ENCODE measurements around the gene GOLIM4. TPM values are rescaled to one million over a fixed set of nuclear protein-coding genes. Genes with fewer than 3 reads are reported as not detected.

Gene GOLIM4
- polyA plus RNA-seq, 3 donors, result 90.2 to 112 (median 104) TPM

DNA sequence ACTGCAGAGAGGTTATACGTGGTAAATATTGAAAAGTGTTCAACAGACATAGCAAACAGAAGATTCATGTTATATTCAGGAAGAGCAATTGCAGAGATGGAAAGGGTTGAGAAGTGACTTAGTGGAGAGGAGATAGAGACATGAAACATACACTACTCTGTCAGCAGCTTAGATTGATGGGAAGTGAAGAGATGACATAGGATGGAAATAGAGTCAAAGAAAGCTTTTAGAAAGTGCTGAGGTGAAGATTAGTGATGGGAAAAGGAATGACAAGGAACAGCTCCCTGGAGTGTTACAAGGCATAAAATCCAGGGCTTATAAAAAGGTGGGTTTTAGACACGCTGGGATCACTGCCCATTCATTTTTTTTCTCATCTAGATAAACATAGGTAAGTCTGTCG, 17.2 kb upstream of the GOLIM4 start:
- DNase-seq, result no peak

DNA sequence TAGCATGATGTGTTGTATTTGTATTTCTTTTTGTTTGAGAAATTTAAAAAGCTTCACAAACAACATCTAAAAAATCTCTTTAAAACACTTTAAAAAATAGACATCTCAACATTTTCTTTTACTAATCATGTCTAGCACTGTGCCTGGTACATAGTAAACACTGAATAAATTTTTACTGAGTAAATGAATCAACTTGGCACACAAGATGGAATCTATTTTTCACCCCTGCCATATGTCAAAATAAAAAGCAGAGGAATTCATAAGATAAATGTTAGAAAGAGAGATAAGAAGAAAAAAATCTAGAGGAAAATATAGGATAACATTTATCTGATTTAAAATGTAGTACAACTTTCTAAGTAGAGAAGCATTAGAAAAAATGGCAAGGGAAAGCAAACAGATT, 8.6 kb upstream of the GOLIM4 start:
- DNase-seq, result no peak

DNA sequence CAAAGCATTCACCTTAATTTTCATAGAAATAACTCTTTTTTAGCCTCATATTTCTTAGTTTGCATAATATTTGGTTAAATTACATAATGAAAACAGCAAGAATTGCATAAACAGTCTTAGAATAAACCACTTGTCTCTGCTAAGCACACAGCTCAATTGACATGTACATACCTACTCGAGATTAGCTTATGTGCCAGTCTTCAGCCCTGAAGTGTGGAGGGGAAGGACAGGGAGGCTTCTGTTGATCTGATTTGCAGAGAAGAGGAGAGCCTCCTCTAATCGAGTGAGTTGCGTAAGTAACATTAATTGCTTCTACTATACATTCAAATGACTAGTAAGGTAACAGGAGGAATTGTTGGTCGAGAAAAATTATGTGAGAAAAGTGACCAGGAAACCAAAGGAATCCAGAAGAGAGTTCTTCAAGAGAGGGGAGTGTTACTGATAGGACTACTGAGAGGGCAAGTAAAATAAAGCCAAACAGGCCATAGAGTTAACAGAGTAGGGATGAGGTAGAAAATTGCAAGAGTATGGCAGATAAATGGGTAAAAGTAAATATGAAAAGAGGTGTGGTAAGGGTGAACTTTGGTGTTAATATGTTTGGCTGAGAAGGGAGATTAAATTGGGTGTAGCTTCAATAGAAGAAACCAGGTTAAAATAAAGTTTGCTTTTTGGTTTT, 7.1 kb upstream of the GOLIM4 start:
- no peak for DNase-seq

DNA sequence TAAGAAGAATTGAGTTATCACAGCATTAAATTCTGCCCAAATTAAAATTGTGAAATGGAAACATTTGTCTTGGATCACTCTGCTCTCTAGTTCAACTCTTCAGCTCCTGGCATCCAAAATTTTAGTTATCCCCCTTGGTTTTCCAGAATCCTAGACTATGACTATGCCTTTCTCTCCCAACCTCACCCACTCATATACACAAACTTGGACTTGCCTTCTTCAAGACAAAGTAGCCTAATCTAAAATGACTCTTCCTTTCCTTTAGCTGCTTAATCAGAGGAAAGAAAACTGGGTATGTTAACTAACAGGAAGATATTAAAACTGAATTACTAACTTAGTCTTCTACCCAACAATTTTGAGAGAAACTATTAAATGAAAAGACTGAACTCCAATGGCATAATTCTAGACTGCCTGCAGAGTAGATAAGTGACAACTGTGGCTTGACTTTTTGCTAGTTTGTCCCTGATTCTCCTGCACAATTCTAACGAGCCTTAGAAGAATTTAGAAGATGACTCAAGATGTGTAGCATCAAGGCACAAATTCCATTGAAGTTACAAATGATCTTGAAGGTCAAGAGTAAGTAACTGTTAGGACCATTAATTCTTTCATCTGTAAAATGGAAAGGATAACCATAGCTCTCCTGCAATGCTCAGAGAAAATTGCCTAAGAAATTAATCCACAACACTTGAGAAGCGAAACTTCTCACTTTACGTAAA, 5.2 kb upstream of the GOLIM4 start:
- DNase-seq, result no peak

DNA sequence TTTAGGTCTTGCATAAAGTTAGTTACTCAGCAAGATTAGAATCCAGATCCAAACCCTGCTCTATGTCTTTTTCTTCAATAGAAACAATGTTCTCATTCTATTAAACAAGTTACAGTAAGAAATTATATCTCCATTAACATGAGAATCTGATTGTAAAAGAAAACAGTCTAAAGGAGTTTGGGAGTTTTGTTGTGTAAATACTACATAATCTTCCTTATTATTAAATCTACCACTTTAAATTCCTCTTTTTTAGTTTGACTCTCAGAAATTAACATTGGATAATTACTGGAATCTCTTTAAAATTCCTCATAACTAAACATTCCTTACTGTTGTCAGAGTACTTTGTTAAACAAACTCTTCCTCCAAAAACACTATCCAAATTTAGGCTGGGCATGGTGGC, 1.7 kb upstream of the GOLIM4 start:
- no peak for DNase-seq

DNA sequence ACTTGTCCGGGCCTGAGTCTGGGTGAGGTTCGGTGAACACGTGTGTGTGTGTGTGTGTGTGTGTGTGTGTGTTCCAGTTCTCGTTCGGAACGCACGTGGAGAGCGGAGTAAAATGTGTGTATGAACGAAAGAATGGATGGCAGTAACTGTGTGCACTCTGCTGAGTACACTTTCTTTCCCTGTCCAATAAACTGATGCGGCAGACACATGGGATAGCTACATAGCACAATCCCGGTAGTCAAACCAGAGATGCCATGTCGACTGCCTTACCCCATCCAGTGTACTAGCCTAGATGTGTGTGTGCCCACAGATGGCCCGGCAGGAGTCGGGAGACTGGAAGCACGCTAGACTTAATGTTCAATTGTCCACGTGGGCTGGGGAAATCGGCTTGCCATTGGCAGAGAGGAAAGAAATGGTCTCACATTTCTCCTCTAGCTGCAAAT, 507 bp upstream of the GOLIM4 start:
- peak; percentile 84 for DNase-seq

DNA sequence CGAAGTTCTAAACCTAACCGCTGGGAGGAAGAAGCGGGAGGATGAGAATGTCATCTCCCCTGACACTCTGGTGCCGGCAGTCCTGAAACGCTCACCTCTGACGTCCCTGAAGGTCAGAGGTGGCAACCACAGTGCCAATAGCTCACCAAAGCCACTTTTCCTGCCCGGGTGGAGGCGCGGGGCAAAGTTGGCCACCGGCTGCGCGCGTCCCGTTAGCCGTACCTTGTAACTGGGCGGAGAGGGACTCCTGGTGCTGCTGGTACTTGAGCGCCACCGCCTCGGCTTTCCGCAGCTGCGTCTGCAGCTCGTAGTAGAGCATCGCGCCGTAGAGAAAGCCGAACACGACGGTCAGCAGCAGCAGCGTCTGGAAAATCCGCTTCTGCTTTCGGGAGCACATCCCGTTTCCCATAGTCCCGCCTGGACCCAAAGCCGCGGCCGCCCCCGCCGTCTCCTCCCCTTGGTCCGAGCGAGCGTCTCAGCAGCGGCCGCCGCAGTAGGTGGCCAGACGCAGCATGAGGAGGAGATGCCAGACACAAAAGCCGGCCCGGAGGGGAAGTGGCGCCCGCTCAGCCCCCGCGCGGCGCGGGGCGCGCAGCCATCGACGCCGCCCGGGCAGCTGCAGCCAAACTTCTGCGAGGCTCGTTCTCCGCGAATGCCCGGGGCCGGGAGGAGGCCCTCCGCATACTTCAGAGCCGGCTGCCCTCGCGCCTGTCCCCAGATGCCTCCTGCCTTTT, 680 bp downstream of the GOLIM4 start:
- DNase-seq, result peak; percentile 58

DNA sequence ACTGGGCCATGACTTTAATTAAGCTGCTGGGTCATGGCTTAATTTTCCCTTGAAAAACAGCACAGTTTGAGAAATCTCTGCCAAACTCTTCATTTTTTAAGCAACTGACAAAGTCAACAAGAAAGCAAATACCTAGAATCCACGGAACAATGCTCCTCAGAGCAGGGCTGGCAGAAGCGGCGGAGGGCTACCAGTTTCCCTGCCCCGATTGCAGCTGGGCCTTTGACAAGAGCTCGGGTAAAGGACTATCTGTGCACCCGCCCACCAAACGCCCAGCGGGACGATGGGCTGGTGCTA, 1.2 kb downstream of the GOLIM4 start:
- DNase-seq, result no peak

DNA sequence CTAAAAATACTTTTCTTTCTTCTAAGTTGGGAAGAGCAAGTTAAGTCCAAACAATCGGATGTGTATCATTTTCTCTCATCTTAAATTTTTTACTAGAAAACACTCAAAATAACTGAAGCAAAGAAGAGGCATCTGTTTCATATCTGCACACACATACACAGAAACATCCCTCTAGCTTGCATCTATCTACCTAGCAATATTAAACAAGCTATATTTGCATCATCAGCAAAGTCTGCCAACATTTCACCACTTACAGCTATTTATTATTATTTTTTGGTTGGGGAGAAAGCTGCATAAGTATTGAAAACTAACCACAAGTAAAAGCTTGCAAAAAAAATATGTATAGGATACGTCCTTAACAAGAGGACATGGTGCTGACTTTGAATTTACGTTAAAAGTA, 1.9 kb downstream of the GOLIM4 start:
- DNase-seq, result no peak

DNA sequence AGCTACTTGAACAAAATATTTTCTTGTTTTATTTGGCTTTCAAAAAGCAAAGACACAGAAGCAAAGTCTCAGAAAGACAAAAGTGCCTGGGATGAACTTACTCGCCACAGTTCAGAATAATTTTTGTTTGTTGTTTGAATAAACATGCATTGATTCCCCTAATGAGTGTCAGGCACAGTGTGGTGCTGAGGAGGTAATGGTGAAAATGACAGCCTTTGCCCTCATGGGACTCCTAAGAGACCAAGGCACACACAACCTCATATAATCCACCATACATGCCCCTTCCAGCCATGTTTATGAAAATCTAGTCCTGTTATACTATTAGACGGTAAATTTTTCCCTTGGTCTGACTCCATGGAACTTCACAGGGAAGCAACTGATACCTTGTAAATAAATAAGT, 2.5 kb downstream of the GOLIM4 start:
- DNase-seq, result no peak

DNA sequence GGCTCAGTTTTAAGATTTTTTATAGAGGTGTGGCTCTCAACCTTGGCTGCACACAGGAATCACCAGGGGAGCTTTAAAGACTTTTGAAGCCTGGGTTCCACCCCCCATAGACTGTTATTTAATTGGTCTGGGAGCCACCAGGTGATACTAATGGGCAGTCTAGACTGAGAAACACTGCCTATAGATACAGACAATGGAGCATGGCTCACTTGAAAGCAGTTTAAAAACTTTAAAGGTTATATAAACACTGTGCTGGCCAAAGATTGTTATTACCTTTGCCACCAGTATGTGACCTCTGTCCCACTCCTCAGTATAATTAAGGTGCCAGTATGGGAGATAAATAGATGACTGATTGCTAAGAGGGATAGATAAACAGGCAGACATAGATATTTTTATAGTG, 3.8 kb downstream of the GOLIM4 start:
- no peak for DNase-seq

DNA sequence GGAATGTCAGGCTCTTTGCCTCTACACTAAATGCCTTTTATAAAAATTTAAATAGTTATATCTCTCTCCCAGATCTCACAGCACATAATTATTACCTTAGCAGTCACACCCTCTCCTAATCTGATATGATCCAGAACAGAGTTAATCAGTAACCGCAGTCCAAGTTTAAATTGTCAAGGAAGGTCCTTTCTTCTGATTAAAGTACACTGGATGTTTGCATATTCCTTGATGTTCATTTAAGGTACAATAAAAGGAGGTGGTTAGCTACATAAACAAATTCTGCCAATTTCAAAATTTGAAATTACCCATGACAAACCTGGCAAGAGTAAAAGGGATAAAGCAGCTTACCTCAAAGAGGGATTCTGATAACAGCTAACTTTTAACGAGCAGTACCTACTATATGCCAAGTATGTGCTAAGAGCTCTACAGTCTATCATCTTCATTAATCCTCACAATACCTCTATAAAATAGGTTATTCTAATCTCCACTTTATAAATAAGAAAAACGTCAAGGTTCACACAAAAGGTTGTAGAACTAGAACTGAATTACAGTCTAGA, 4.3 kb downstream of the GOLIM4 start:
- DNase-seq, result no peak

DNA sequence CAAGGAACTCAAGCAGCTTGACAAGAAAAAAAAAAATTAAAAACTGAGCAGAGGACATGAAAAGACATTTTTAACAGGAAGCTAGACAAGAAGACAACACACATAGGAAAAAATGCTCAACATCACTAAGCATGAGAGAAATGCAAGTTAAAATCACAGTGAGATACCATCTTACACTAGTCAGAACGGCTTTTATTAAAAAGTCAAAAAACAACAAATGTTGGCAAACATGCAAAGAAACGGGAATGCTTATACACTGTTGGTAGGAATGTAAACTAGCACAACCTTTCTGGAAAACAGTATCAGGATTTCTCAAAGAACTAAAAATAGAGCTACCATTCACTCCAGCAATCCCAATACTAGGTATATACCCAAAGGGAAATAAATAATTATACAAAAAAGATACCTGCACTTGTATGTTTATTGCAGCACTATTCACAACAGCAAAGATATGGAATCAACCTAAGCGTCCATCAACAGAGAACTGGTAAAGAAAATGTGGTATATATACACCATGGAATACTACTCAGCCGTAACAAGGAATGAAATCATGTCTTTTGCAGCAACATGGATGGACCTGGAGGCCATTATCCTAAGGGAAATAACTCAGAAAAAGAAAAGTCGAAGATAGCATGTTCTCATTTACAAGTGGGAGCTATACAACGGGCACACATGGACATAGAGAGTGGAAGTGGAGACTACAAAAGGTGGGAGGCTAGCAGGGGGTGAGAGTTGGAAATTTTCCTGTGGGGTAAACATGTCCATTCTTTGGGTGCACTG, 5.2 kb downstream of the GOLIM4 start:
- no peak for DNase-seq

DNA sequence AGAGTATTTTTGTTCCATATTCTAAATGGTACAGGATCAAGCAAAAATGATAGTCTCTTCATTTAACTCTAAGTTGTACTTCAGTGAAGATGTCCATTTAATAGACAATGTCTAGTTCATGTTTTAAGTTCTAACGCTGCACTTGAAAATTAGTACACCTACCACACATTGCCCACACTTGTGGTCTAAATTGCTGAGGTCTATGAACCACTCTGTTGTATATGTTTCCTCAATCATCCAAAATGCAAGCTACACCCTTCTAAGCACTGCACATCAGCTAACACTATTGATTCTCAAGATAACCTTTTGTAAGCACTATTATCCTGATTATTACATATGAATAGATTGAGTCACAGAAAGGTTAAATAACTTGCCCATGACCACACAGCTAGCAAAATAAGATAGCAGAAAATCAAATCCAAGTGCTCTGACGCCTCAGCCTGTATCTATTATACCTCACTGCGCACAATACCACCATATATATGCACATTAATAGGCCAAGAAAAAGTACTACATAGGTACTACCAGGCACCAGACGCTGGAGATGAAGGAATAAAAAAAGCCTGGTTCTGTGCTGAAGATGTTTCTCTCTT, 6.4 kb downstream of the GOLIM4 start:
- no peak for DNase-seq

DNA sequence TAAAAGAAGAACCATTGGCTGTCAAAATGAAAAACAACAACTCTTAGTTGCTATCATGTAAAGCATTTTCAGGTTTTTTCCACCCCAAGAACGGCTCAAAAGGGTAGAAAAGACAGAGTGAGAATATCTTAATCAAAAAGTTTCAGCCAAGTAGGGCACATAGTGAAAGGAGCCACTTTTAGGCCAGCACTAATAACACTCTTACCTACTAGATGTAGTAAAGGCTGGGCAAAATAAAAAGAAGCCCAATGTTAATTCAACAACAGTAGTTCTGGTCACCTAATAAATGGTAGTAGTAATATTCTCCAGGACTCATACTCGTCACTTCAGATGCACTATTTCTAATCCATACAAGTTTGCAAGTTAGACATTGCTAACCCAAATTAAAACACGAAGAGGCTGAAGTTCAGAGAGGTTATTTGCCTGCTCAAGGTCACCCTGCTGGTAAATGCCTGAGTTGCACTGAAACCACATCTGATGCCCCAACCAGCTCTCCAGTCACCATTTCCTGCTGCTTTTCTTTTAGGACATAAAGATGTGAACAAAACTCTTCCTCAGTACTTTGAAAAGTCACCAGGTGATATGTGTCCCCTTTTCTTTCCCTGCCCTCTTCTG, 7.5 kb downstream of the GOLIM4 start:
- no peak for DNase-seq

DNA sequence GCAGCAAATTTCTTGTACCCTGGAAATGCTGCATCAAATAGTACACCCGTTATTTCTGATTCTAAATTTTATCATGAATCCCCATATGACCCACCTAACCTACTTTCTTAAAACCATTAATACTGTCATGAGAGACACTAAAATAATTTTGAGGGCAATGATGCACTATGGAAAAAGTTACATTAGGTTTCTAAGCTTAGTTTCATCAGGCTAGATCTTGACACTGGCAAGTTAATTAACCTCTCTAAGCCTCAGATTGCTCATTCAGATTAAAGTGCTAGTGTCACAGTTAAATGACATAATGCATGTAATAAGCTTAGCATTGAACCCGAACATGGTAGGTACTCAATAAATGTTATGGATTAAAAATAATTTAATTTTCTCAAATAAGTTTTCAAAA, 8.2 kb downstream of the GOLIM4 start:
- DNase-seq, result no peak

DNA sequence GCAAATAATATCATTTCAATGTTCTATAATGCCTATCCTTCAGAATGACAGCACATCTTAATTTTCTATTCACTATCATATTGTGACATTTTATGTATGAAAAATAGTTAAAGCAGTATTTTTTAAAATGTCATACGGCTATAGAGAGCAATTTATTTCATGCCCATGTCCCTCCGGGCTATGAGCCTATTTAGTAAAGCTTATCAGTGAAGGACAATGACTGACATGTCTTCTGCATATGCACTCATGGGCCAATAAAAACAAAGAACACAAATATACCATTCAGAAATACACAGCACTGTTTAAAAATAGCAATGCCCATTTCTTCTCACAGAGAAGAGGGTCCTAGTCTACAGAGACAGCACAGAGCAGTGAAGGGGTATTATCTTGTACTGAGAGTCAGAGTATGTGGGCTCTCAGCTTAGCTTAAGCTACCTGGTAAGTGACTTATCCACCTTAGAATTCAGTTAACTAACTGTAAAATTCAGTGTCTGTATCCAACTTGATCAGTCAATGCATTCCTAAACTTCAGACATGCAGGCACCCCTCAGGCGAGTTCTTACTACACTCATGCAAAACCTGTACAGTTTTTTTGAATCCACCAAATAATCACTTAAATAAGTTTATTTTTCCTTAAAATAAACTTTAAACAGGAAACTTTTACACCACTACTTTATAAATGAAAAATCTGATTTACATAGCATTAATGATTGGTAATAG, 9.0 kb downstream of the GOLIM4 start:
- DNase-seq, result no peak

DNA sequence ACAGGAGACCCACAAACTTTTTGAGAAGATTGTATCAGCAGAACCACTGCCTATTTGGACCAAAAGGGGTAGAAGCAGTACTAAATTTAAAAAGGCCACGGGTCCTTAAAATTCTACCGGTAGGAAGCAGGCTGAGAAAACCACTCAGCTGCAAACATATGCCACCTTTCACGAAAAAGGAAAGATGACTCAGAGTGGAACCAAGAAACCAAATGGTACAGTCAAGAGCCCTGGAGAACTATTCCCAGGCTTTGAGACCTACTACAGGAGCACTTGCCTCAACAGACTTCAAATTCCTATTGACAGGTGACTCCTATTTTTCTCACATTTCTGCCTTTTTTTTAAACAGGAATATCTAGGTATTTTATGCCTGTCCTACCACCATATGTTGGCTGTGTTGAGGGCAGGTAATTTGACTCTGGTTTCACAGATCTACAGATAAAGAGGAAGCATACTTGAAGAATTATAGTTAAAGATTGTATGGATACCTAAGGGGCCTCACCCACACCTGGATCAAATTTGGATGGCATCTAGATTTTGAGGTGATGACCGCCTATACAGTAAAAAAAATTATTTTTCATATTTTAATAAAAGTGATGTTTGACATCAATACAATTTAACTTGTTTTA, 10.1 kb downstream of the GOLIM4 start:
- no peak for DNase-seq

DNA sequence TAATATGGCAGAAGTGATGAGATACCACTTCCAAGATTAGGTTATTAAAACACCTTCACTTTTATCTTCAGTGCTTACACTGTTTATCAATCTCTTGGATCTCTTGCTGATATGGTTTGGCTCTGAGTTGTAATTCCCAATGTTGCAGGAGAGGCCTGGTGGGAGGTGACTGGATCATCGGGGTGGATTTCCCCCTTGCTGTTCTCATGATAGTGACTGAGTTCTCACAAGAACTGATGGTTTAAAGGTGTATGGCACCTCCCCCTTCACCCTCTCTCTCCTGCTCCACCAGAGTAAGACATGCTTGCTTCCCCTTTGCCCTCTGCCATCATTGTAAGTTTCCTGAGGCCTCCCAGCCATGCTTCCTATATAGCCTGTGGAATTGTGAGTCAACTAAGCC, 11.8 kb downstream of the GOLIM4 start:
- DNase-seq, result no peak

DNA sequence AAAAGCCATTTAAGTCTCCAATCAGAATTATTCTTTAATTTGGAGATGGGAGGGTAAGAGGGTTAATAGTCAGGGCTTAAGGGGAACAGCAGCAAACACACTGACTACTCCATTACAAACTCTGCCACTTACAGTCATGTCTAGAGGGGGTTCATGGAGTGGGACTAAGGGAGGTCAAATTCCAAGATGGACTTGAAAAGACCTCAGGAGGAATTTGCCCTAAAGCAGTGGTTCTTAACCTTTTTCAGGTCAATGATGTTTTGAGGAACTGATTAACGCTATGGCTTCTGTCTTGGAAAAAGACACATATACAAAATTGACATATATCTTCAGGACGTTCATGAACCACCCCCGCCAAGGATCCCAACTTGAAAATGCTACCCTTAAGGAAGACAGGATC, 13.9 kb downstream of the GOLIM4 start:
- DNase-seq, result no peak

Data from renal pelvis (tissue), 4 donors.